Stimulated activated CD4-positive, alpha-beta T cell treated with anti-CD3 and anti-CD28 coated beads, Interleukin-4, amount 100 ng/mL, for 24 hours (primary cell): ENCODE data around the gene MTOR.
"Not testable (repeated sequence)": the region's sequence is repeated elsewhere in the genome, so short reads cannot be mapped to it uniquely, and the experiment has no call there.

Experiments used
- DNase-seq: peaks from one replicate; pipeline ENCODE4 v3.0.0-alpha.2; 2020

Gene MTOR

DNA sequence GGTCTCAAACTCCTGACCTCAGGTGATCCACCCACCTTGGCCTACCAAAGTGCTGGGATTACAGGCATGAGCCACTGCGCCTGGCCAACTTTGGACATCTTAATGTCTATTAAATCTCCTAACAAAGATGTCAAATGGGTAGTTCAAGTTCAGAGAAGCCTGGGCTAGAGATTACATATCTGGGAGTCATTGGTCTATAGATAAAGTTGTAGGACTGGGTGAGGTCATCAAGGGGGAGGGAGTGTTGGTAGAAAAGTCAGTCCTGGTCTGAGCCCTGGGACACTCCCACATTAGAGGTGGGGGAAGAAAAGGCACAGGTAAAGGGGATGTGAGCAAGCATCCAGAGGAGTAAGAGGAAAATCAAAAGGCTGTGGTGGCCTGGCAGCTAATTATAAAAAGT lies 17.3 kb upstream of the MTOR start:
- DNase-seq = no peak

DNA sequence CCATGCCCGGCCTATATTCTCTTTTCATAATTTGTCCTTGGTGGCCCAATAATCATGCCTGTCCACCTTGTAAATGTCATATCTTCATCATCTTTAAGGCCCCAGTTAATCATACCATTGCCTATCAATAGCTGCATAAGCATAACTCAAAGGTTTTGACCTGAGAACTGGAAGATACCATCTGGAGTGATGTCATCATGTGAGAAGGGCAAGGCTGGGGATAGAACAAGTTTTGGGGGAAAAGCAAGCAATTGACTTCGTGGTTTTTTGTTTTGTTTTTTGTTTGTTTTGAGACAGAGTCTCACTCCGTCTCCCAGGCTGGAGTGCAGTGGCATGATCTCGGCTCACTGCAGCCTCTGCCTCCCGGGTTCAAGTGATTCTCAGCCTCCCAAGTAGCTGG lies 16.8 kb upstream of the MTOR start:
- DNase-seq = no peak

- DNase-seq = peak; percentile 17
Observed at GRCh38 chr1:11273595-11274234, 11.4 kb upstream of the MTOR start.

DNA sequence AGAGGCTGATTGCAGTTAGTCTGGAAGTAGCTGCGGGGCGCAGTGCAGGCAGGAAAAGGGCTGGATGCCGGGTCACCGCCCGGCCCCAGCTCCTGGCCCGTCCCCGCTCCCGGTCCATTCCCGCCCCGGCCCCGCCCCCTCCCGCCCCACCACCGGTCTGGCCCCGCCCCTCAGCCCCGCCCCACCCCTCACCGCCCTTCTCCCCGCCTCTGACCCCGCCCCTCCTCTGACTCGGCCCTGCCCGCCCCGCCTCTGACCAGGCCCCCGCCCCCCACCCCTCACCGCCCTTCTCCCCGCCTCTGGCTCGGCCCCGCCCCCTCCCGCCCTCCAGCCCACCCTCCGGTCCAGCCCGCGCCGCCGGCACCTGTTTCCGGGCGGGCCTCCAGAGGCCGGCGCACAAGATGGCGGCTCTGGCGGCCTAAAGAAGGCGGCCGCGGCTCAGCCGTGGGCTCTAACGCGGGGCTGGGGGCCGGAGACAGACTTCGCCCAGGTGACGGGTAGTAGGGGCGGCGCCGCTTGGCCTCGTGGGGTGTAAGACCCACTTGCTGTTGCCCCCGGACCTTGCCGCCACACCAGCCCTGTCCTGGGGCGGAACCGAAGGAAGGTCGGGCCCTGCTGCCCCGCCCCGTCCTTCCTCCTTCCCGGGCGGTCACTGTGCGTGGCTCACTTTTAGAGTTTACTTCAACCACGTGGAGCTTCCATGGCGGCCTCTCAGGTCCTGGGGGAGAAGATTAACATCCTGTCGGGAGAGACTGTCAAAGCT lies 10.7 kb upstream of the MTOR start, which contains the start of gene UBIAD1:
UBIAD1 (plus strand) TSS at position 367 of the 763 bp plus-strand sequence; CDS start at position 701, 334 bp downstream.
- DNase-seq = peak; percentile 87

DNA sequence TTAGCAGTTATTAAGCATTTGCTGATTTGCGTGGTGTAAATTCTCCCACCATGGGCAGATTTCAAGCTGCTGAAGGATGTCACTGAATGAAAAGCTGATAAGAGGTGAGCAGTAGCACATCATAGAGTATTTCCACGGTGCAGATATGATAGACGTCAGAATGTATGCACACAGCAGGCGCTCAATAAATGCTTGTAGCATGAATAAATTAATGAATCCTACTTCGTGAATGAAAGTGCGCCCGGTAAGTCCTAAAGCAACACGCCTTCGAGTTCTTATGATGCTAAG lies 10.1 kb upstream of the MTOR start:
- DNase-seq = no peak

GRCh38 chr1:11267350-11268337 lies 5.3 kb upstream of the MTOR start:
- DNase-seq = not testable (repeated sequence)

- DNase-seq = no peak
Observed at GRCh38 chr1:11266268-11267074, 4.1 kb upstream of the MTOR start.

GRCh38 chr1:11256299-11256698 lies 6.1 kb downstream of the MTOR start:
- DNase-seq = no peak

DNA sequence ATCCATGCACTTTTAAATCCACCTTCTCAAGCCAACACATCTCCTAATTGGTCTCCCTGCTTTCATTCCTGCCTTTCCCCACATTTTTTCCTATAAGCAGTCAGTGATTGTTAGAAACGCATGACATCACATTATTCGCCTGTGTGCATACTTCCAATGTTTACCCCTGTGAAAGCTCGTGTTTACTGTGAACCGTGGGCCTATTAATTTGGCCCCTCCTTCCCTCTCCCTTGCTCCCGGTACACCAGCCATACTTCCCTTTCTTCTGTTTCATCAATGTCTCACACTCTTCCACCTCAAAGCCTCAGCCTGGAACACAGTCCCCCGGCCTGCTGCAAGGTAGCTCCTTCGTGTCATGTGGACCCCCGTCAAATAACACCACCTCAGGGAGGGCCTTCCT lies 9.1 kb downstream of the MTOR start:
- DNase-seq = no peak

DNA sequence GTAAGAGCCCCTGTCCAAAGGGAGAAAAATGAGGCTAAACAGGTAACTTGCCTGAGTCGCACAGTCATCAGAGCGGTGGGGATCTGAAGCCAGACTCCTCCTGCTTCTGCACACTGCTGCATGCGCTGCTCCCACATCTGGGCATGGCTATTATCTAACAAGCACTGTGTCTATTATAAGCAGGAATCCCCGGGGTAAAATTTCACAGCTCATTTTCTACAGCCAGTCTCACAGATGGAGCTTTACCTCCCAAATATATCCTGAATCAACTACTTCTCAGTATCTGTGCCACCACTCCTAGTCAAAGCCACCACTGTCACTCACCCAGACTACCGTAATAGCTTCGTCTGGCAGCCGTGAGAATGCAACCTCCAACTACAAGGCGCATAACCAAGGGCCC lies 9.8 kb downstream of the MTOR start:
- no peak for DNase-seq

DNA sequence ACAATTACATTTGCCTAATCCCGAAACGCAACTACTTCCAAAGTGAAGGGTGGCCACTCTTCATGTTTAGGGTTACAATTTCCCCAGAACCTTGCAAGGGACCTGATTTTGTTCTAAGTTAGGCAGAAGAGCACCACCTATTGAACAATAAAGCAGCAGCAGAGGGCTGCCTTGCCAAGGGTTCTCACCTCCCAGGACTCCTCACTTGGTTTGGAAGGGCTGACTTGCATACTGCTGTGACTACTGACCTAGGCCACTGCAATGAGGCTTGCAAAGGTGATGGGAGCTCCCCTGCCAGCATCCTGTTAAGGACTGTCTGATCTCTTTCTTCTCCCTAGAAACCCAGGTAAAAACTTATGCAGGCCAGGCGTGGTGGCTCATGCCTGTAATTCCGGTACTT lies 14.2 kb downstream of the MTOR start:
- DNase-seq = no peak

DNA sequence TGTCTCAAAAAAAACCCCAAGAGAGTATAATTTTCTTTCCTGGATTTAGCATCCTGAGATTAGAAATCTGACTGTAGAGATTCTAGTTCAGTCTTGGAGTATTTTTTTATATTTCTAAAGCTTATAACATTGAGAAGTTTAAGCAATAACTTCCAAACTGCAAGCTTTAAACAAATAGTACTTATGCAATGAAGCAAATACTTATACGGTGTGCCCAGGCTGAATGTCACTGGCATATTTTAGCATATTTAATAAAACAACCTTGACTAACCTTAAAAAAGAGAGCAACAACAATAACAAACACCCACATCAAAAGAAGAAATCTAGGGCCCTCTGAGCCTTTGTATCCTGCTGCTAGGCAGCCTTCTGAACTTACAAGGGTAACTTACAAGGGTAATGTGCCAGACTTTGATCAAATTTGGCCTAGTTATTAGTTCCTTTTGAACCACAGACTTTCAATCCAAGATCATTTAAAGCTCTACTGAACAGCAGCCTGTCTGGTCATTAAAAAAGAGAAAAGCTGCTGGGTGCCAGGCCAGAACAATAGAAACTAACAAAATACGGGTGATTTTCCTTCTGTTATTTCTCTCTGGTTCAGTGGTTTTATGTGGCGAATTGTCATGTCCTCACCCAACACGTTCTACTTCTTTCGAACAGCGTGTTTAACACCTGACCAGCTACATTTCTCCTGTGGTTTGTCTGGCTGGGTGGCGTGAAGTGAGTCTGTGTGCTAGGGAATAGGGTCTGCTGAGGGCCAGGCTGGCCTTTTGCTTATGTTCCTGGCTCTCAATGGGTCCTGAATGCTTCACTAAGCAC lies 16.2 kb downstream of the MTOR start:
- DNase-seq = no peak

DNA sequence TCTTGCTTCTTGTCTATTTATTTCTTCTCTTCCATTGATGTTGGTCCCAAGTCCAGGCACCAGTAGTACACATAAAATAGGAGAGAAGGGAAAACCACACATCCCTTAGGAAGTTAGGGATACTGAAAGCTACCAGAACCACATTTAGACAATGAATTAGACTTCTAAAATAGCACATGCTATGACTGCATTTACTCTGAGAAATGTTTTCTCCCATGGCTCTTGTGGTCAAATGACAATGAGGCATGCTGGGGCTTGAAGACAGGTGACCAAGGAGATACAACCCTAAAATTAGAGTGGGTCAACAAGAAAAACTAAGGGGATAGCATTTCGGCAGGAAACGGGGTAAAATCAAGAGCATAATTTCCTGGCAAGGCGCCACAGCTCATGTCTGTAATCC lies 17.1 kb downstream of the MTOR start:
- no peak for DNase-seq

GRCh38 chr1:11238311-11238710 lies 24.0 kb downstream of the MTOR start:
- no peak for DNase-seq

GRCh38 chr1:11237356-11237755 lies 25.0 kb downstream of the MTOR start:
- no peak for DNase-seq

- no peak for DNase-seq
Observed at GRCh38 chr1:11233208-11233607, 29.1 kb downstream of the MTOR start.

DNA sequence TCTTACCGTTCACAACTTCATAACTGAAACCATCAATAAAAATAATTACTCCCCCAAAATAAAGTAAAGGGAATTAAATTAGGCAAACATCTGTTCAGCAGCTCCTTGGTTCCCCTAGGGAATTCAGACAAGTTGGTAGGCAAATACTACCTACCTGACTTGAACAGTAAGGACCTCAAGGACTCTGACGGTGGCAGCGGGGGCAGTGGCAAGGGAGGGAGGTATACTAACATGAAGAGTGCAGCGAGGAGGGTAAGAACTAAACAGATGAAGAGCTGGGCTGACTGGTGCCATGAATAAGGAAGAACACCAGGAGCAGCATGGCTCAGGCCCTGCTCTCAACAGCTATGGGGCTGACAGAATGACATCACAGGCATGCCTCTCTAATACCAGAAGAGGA lies 33.1 kb downstream of the MTOR start:
- DNase-seq = no peak

DNA sequence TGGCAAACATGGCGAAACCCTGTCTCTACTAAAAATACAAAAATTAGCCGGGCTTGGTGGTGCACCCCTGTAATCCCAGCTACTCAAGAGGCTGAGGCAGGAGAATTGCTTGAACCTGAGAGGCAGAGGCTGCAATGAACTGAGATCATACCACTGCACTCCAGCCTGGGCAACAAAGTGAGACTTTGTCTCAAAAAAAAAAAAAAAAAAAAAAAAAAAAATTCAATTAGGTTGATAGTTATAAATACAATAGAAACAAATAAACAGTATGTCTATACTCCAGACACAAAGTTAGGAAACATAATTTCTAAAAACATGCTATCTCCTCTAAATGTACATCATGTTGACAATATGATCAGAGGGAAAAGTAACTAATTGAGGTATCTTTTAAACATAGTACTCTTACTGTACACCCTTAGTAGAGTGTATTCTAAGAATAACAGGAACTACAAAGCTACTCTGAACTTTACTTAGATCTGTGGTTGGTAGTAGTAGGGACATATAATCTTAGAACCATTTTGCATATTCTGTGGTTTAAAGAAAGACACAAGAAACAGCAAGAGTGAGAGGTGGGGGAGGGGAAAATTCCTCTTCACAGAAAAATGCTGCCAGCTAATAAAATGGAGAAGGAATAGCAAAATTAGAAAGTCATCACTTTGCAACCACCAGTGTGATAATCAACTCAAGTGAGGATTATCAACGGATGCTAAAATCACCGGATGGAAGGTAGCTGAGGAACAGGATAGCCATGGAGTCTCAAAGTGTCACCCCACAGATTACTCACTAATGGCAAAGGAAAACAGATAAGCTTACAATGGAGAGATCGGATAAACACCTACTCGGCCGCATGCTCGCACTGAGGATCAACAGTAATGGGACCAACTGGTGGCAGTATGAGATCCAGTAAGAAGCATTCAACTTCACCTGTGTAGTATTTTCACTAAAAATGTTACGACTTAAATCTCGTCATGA lies 35.0 kb downstream of the MTOR start:
- DNase-seq = no peak

GRCh38 chr1:11216074-11216473 lies 46.3 kb downstream of the MTOR start:
- no peak for DNase-seq

GRCh38 chr1:11215381-11216005 lies 46.9 kb downstream of the MTOR start:
- DNase-seq = no peak
